OCI-LY7 (cell line): ENCODE results near the gene ZSCAN10.

ENCODE experiments used
- EZH2phosphoT487 ChIP-seq: fragments of 200-600 bp; sonication (generic); IDR thresholded peaks from 2 replicates; pipeline ENCODE4 v1.6.1; 2018; ENCODE audit warnings: low read depth, borderline replicate concordance, mild to moderate bottlenecking, mixed run types, antibody characterized with exemption, low read length, moderate library complexity, mixed read lengths
- TF ChIP-seq, protein P1 (sequence below): fragments of 200-600 bp; sonication (generic); conservative IDR thresholded peaks from 2 replicates; pipeline ENCODE4 v1.5.1; 2014; ENCODE audit warnings: mild to moderate bottlenecking, antibody characterized with exemption, low read length, moderate library complexity, mixed read lengths

DNA sequence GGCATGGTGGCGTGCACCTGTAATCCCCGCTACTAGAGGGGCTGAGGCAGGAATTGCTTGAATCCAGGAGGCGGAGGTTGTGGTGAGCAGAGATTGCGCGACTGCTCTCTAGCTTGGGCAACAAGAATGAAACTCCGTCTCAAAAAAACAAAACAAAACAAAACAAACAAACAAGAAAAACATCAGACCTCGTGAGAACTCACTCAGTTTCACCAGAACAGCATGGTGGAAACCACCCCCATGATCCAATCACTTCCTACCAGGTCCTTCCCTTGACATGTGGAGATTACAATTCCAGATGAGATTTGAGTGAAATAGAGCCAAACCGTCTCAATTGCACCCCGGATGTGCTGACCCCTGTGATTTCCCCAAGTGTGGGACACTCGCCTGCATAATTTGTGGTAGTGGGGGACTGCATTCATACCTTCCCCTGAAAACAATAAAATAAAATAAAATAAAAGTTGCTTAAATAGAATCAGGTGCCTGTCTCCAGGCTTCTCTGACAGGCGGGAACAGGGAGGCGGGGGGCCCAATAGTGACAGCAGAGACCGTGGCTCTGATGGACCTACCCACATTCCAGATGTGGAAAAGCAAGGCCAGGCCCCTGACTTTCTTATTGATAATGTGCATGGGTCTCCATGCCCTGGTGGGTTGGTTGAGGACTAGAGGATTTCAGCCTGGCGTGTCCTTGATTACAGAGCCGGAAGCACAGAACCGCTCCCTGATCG is 13.1 kb downstream of the ZSCAN10 start:
- TF ChIP-seq, protein P1, sequence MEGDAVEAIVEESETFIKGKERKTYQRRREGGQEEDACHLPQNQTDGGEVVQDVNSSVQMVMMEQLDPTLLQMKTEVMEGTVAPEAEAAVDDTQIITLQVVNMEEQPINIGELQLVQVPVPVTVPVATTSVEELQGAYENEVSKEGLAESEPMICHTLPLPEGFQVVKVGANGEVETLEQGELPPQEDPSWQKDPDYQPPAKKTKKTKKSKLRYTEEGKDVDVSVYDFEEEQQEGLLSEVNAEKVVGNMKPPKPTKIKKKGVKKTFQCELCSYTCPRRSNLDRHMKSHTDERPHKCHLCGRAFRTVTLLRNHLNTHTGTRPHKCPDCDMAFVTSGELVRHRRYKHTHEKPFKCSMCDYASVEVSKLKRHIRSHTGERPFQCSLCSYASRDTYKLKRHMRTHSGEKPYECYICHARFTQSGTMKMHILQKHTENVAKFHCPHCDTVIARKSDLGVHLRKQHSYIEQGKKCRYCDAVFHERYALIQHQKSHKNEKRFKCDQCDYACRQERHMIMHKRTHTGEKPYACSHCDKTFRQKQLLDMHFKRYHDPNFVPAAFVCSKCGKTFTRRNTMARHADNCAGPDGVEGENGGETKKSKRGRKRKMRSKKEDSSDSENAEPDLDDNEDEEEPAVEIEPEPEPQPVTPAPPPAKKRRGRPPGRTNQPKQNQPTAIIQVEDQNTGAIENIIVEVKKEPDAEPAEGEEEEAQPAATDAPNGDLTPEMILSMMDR = no peak
- TF ChIP-seq EZH2phosphoT487 = no peak
